T-cell (primary cell): ENCODE measurements around the gene ZNF688. TPM values are rescaled to one million over a fixed set of nuclear protein-coding genes. Genes with fewer than 3 reads are reported as not detected.
A peak's percentile ranks its signal among the peaks of the same experiment; 100 is the strongest.
"Not testable (repeated sequence)": the region's sequence is repeated elsewhere in the genome, so short reads cannot be mapped to it uniquely, and the experiment has no call there.

Source experiments
- ATAC-seq, 4 experiments: fragments of 200-7000 bp in 3 of 4; fragments of 150-1000 bp in 1 of 4; cut with Tn5 transposase; replicated peaks in 1 of 4; 1 replicate in 3 of 4; 2 replicates in 1 of 4; pipeline ENCODE4 v1.10.0; 2021; ENCODE audit warnings: moderate library complexity in 3 of 4, mild to moderate bottlenecking in 2 of 4, moderate number of reproducible peaks in 1 of 4
- CTCF ChIA-PET, 2 donors: fragments of 300-600 bp; sonication (Branson Sonifier 250); formaldehyde crosslinking; loops; one replicate each; lab custom pipeline; 2022; ENCODE audit warnings: antibody characterized with exemption in 2 of 2; lab: Charles Lee
- POLR2A ChIA-PET, 2 donors: fragments of 300-600 bp; sonication (Branson Sonifier 250); formaldehyde crosslinking; loops; one replicate each; lab custom pipeline; 2022; ENCODE audit warnings: antibody characterized with exemption in 2 of 2; lab: Charles Lee
- DNase-seq, 35 experiments: peaks; one replicate each; pipeline versions ENCODE4 v3.0.0 to v3.0.0-alpha.2; 2013 to 2023
- H3K27ac ChIP-seq: one replicate; pipeline ENCODE4 v1.5.1; 2013; ENCODE audit warnings: low read length
- H3K27me3 ChIP-seq, 2 experiments: replicated peaks in 1 of 2; 1 replicate in 1 of 2; 2 replicates in 1 of 2; pipeline versions ENCODE4 v1.6.1 to v1.7.0; 2013; ENCODE audit warnings: low read length in 1 of 2, mixed read lengths in 1 of 2; ENCODE audit not compliant: control insufficient read depth in 2 of 2, insufficient read depth in 2 of 2; ENCODE audit errors: extremely low read depth in 1 of 2
- H3K36me3 ChIP-seq, 2 donors: 1 replicate in 1 of 2; 2 replicates in 1 of 2; pipeline versions ENCODE4 v1.6.1 to v1.7.0; 2013; ENCODE audit warnings: low read length in 1 of 2; ENCODE audit not compliant: control insufficient read depth in 2 of 2, insufficient read depth in 1 of 2; ENCODE audit errors: extremely low read depth in 1 of 2
- H3K4me1 ChIP-seq, 2 experiments: 1 replicate in 1 of 2; 2 replicates in 1 of 2; pipeline versions ENCODE4 v1.6.1 to v1.7.0; 2013; ENCODE audit warnings: low read length in 2 of 2, mixed read lengths in 1 of 2; ENCODE audit not compliant: insufficient read depth in 2 of 2, control insufficient read depth in 1 of 2; ENCODE audit errors: extremely low read depth in 1 of 2
- H3K4me3 ChIP-seq, 2 donors: 1 replicate in 1 of 2; 2 replicates in 1 of 2; pipeline versions ENCODE4 v1.5.1 to v1.7.0; 2013; ENCODE audit warnings: mild to moderate bottlenecking in 2 of 2, low read length in 1 of 2, moderate library complexity in 1 of 2; ENCODE audit not compliant: control insufficient read depth in 1 of 2; ENCODE audit errors: extremely low read depth in 1 of 2
- H3K9me3 ChIP-seq: 2 replicates; pipeline ENCODE4 v1.7.0; 2013
- H3K27ac Mint-ChIP-seq, 2 donors: one replicate each; pipeline ENCODE4 v1.8.0; 2020 to 2021; ENCODE audit warnings: mild to moderate bottlenecking in 2 of 2, mixed read lengths in 2 of 2
- H3K27me3 Mint-ChIP-seq, 2 donors: one replicate each; pipeline ENCODE4 v1.8.0; 2021 to 2022; ENCODE audit warnings: mixed read lengths in 2 of 2
- H3K36me3 Mint-ChIP-seq: one replicate; pipeline ENCODE4 v1.8.0; 2021; ENCODE audit warnings: mixed read lengths
- H3K4me1 Mint-ChIP-seq, 3 donors: one replicate each; pipeline ENCODE4 v1.8.0; 2020 to 2022; ENCODE audit warnings: mixed read lengths in 3 of 3, mild to moderate bottlenecking in 1 of 3
- H3K4me3 Mint-ChIP-seq, 3 donors: one replicate each; pipeline ENCODE4 v1.8.0; 2020 to 2022; ENCODE audit warnings: mild to moderate bottlenecking in 3 of 3, mixed read lengths in 3 of 3, moderate library complexity in 3 of 3
- H3K9me3 Mint-ChIP-seq, 3 donors: one replicate each; pipeline ENCODE4 v1.8.0; 2020 to 2022; ENCODE audit warnings: mixed read lengths in 3 of 3
- WGBS: methylation state at CpG from one replicate; pipeline ENCODE4 v1.1.5; 2013; ENCODE audit warnings: missing lambda C conversion rate; ENCODE audit not compliant: insufficient coverage; 5-methylcytosine and 5-hydroxymethylcytosine counted together
- total RNA-seq, 35 experiments: library from RNA in 6 of 35; stranded (reverse) in 6 of 35; fragments of 120-200 nt in 1 of 35; gene quantifications; one replicate each; pipeline versions ENCODE4 v1.2.1 to v1.2.4 and lab custom pipeline; 2013 to 2026

Gene ZNF688
- total RNA-seq, 5 donors from 2014 or later (not counting 1 experiment from before 2014, with no cell fraction given), result 11.9 to 25.9 (median 20.7) TPM

DNA sequence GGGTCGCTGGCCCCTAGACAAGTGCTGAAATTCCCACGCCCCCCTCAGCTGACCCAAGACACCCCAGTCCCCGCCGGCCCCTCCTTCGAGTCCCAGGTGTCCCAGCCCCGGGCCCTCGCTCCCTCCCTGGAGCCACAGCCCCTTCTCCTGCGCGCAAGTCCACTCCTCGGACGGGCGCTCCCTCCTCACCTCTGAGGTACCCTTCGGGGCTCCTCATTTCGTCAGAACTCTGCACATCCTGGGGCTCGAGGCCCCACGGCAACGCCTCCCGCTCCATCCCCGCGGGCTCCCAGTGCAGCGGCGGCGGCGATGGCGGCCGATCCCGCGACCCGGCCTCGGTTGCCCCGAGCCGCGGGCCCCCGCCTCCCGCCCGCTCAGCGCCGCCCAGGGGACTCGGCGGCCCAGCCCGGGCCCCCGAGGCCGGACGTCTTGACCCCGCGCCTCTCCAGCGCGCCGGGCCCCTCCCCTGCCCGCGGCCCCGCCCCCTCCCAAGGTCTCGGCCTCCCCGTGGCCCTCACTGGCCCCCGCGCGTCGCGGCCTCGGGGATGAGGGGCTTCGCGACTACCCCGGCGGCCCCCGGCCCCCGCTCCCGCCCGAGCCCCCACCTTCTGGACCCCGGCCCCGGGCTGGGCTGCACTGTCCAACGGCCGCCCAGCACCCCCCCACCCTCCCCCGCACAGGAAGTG lies 45.2 kb downstream of the ZNF688 start, which contains the start of gene ZNF768:
Gene ZNF768, minus strand, starts transcription at position 430 of the 686 bp plus-strand sequence. Its CDS starts 153 bp downstream, at position 277.
- DNase-seq (peak in 9 of 35 experiments; percentile 8 to 33 (median 21)), ATAC-seq (peak; percentile 12 to 31 (median 22))
- Mint-ChIP-seq H3K27ac (peak within 1 kb of the TSS; percentile 91 to 92), H3K4me1 (peaks cover 13 to 31% (median 30%) of the 10 kb centered on the region in 3 donors), H3K27me3 (no peaks in the 10 kb centered on the region), H3K4me3 (peak within 1 kb of the TSS; percentile 83 to 91 (median 87)), H3K9me3 (no peaks in the 10 kb centered on the region), H3K36me3 (peaks cover 6% of the 10 kb centered on the region)
- Histone ChIP-seq H3K9me3 (no peaks in the 10 kb centered on the region), H3K4me1 (peaks cover 2 to 32% of the 10 kb centered on the region in 2 experiments), H3K4me3 (peak within 1 kb of the TSS; percentile 80 to 86), H3K27ac (peak within 1 kb of the TSS; percentile 54), H3K36me3 (peaks cover 0 to 19% of the 10 kb centered on the region in 2 donors), H3K27me3 (no peaks in the 10 kb centered on the region)
- WGBS, result 3% methylated on average over 63 of the region's 73 CpGs
- POLR2A ChIA-PET, result no interaction called here
- CTCF ChIA-PET, result no interaction called here

- 76% methylated on average over 3 of the region's 4 CpGs for WGBS
- peaks cover 6% of the 10 kb centered on the region for H3K36me3 Mint-ChIP-seq
- H3K4me1 Mint-ChIP-seq, result peaks cover 13 to 30% (median 30%) of the 10 kb centered on the region in 3 donors
- peak overlapping the region; percentile 55 to 90 for H3K27ac Mint-ChIP-seq
- H3K9me3 Mint-ChIP-seq, result no peaks in the 10 kb centered on the region
- H3K4me3 ChIP-seq, result peak overlapping the region in 1 of 2 donors; percentile 46
- ChIA-PET CTCF (no interaction called here), POLR2A (no interaction called here)
- H3K9me3 ChIP-seq, result no peaks in the 10 kb centered on the region
- peak overlapping the region; percentile 5 for H3K27ac ChIP-seq
- ATAC-seq (no peak), DNase-seq (no peak)
- no peaks in the 10 kb centered on the region for H3K27me3 Mint-ChIP-seq
- peaks cover 2 to 31% of the 10 kb centered on the region in 2 experiments for H3K4me1 ChIP-seq
- H3K4me3 Mint-ChIP-seq, result peak overlapping the region; percentile 69 to 87 (median 83)
- H3K27me3 ChIP-seq, result no peaks in the 10 kb centered on the region
- H3K36me3 ChIP-seq, result peaks cover 0 to 14% of the 10 kb centered on the region in 2 donors
Observed at GRCh38 chr16:30525844-30526136, 45.7 kb downstream of the ZNF688 start.

- ChIA-PET CTCF (interaction anchor here in 1 of 2 donors (0.6 to 1.3 kb wide), 2 partner anchors 92 to 116 kb away, joined by 3 to 6 read pairs; no protein-coding TSS in a partner anchor), POLR2A (interaction anchor here in 1 of 2 donors (0.7 kb wide), 1 partner anchor 27 kb away, joined by 3 read pairs; no protein-coding TSS in a partner anchor)
- peak overlapping the region; percentile 32 to 53 (median 39) for H3K4me3 Mint-ChIP-seq
- no peak overlapping the region for H3K4me3 ChIP-seq
- peaks cover 0 to 20% of the 10 kb centered on the region in 2 donors for H3K36me3 ChIP-seq
- H3K27me3 ChIP-seq, result no peaks in the 10 kb centered on the region
- H3K36me3 Mint-ChIP-seq, result peaks cover 13% of the 10 kb centered on the region
- H3K9me3 ChIP-seq, result no peaks in the 10 kb centered on the region
- 97% methylated on average over 59 of the region's 60 CpGs for WGBS
- peaks cover 13 to 24% (median 24%) of the 10 kb centered on the region in 3 donors for H3K4me1 Mint-ChIP-seq
- peak overlapping the region in 1 of 2 donors; percentile 55 for H3K27ac Mint-ChIP-seq
- no peak for DNase-seq
- H3K27ac ChIP-seq, result no peak overlapping the region
- no peaks in the 10 kb centered on the region for H3K9me3 Mint-ChIP-seq
- no peaks in the 10 kb centered on the region for H3K27me3 Mint-ChIP-seq
- peaks cover 2 to 22% of the 10 kb centered on the region in 2 experiments for H3K4me1 ChIP-seq
- ATAC-seq, result no peak
Observed at GRCh38 chr16:30524575-30525568, 46.6 kb downstream of the ZNF688 start.

GRCh38 chr16:30523768-30524574 lies 47.5 kb downstream of the ZNF688 start:
- Histone ChIP-seq H3K4me3 (no peak overlapping the region), H3K27me3 (no peaks in the 10 kb centered on the region), H3K27ac (no peak overlapping the region), H3K4me1 (peaks cover 2 to 25% of the 10 kb centered on the region in 2 experiments), H3K9me3 (no peaks in the 10 kb centered on the region), H3K36me3 (peaks cover 0 to 29% of the 10 kb centered on the region in 2 donors)
- peaks cover 21% of the 10 kb centered on the region for H3K36me3 Mint-ChIP-seq
- ATAC-seq (no peak), DNase-seq (no peak)
- 87% methylated on average over 10 of the region's 26 CpGs for WGBS
- H3K27ac Mint-ChIP-seq, result peak overlapping the region in 1 of 2 donors; percentile 55
- ChIA-PET CTCF (interaction anchor here in 1 of 2 donors (0.6 to 1.3 kb wide), 2 partner anchors 91 to 115 kb away, joined by 3 to 6 read pairs; no protein-coding TSS in a partner anchor), POLR2A (no interaction called here)
- no peaks in the 10 kb centered on the region for H3K9me3 Mint-ChIP-seq
- H3K4me1 Mint-ChIP-seq, result peaks cover 19 to 22% (median 20%) of the 10 kb centered on the region in 3 donors
- no peaks in the 10 kb centered on the region for H3K27me3 Mint-ChIP-seq
- no peak overlapping the region for H3K4me3 Mint-ChIP-seq

GRCh38 chr16:30522702-30523463 lies 48.6 kb downstream of the ZNF688 start:
- CTCF ChIA-PET, result interaction anchor here in 1 of 2 donors (0.5 kb wide), 1 partner anchor 73 kb away, joined by 5 read pairs; no protein-coding TSS in a partner anchor

More at GRCh38 chr16:30522702-30523463, 48.6 kb downstream of the ZNF688 start:
- Mint-ChIP-seq H3K36me3 (peaks cover 26% of the 10 kb centered on the region), H3K4me1 (peaks cover 18 to 26% (median 19%) of the 10 kb centered on the region in 3 donors), H3K27ac (peak overlapping the region in 1 of 2 donors; percentile 4), H3K4me3 (peak overlapping the region in 1 of 3 donors; percentile 13)
- H3K9me3 ChIP-seq, H3K4me3 ChIP-seq, H3K9me3 Mint-ChIP-seq, ATAC-seq, DNase-seq, POLR2A ChIA-PET, H3K27me3 ChIP-seq, H3K27me3 Mint-ChIP-seq, H3K27ac ChIP-seq: not testable (repeated sequence)
- Histone ChIP-seq H3K36me3 (peaks cover 1 to 39% of the 10 kb centered on the region in 2 donors), H3K4me1 (peaks cover 3 to 30% of the 10 kb centered on the region in 2 experiments)
- WGBS, result 79% methylated on average over 7 of the region's 12 CpGs
